H9 (cell line): Measurements from ENCODE around the gene PARP9. TPM values are rescaled to one million over a fixed set of nuclear protein-coding genes. Genes with fewer than 3 reads are reported as not detected.

Experiments
- DNase-seq: peaks from one replicate; pipeline ENCODE4 v3.0.0-alpha.2; 2017
- H2AFZ ChIP-seq: one replicate; pipeline ENCODE4 v1.6.1; 2013; ENCODE audit warnings: mild to moderate bottlenecking, low read length, control low read depth, moderate library complexity
- H2AK5ac ChIP-seq: 2 replicates; pipeline ENCODE4 v1.6.1; 2013; ENCODE audit warnings: low read length, control low read depth, mixed read lengths; ENCODE audit not compliant: insufficient read length
- H2BK120ac ChIP-seq: one replicate; pipeline ENCODE4 v1.6.1; 2013; ENCODE audit warnings: low read depth, mild to moderate bottlenecking, low read length, control low read depth, inconsistent platforms; ENCODE audit not compliant: poor library complexity, severe bottlenecking
- H2BK12ac ChIP-seq: 2 replicates; pipeline ENCODE4 v1.6.1; 2013; ENCODE audit warnings: low read length, control low read depth, mixed read lengths, low read depth; ENCODE audit not compliant: insufficient read length
- H2BK15ac ChIP-seq: 2 replicates; pipeline ENCODE4 v1.6.1; 2013; ENCODE audit warnings: low read depth, low read length, control low read depth
- H2BK20ac ChIP-seq: one replicate; pipeline ENCODE4 v1.6.1; 2013; ENCODE audit warnings: low read depth, mild to moderate bottlenecking, low read length, control low read depth, inconsistent platforms; ENCODE audit not compliant: poor library complexity, severe bottlenecking
- H2BK5ac ChIP-seq: 2 replicates; pipeline ENCODE4 v1.6.1; 2013; ENCODE audit warnings: low read length, control low read depth, mixed read lengths; ENCODE audit not compliant: insufficient read length
- H3K14ac ChIP-seq: 2 replicates; pipeline ENCODE4 v1.6.1; 2013; ENCODE audit warnings: low read length, control low read depth; ENCODE audit not compliant: insufficient read depth
- H3K18ac ChIP-seq: 2 replicates; pipeline ENCODE4 v1.6.1; 2013; ENCODE audit warnings: low read depth, mild to moderate bottlenecking, mixed read lengths, low read length, control low read depth; ENCODE audit not compliant: insufficient read length
- H3K23ac ChIP-seq: 2 replicates; pipeline ENCODE4 v1.6.1; 2013; ENCODE audit warnings: low read length, control low read depth, mixed read lengths, low read depth; ENCODE audit not compliant: insufficient read length
- H3K23me2 ChIP-seq: 2 replicates; pipeline ENCODE4 v1.6.1; 2013; ENCODE audit warnings: low read depth, mild to moderate bottlenecking, mixed read lengths, low read length, control low read depth; ENCODE audit not compliant: insufficient read length, poor library complexity, severe bottlenecking
- H3K27ac ChIP-seq: 2 replicates; pipeline ENCODE4 v1.5.1; 2013; ENCODE audit warnings: low read length, control low read depth, mixed read lengths, low read depth; ENCODE audit not compliant: insufficient read length
- H3K27me3 ChIP-seq: 2 replicates; pipeline ENCODE4 v1.6.1; 2013; ENCODE audit warnings: low read length, control low read depth, inconsistent platforms; ENCODE audit not compliant: insufficient read depth
- H3K4ac ChIP-seq: 2 replicates; pipeline ENCODE4 v1.6.1; 2013; ENCODE audit warnings: low read depth, mild to moderate bottlenecking, control low read depth, inconsistent platforms, low read length, moderate library complexity
- H3K4me1 ChIP-seq: 2 replicates; pipeline ENCODE4 v1.6.1; 2013; ENCODE audit warnings: low read length, control low read depth, inconsistent platforms; ENCODE audit not compliant: insufficient read depth
- H3K4me2 ChIP-seq: 2 replicates; pipeline ENCODE4 v1.6.1; 2013; ENCODE audit warnings: low read length, control low read depth, mixed read lengths; ENCODE audit not compliant: insufficient read length, insufficient read depth
- H3K56ac ChIP-seq: 2 replicates; pipeline ENCODE4 v1.6.1; 2013; ENCODE audit warnings: low read depth, mild to moderate bottlenecking, mixed read lengths, low read length, control low read depth; ENCODE audit not compliant: insufficient read length
- H3K79me1 ChIP-seq: 2 replicates; pipeline ENCODE4 v1.6.1; 2013; ENCODE audit warnings: low read depth, mild to moderate bottlenecking, moderate library complexity, low read length, control low read depth, inconsistent platforms; ENCODE audit not compliant: insufficient read depth, poor library complexity, severe bottlenecking
- H3K79me2 ChIP-seq: 2 replicates; pipeline ENCODE4 v1.6.1; 2013; ENCODE audit warnings: low read length, control low read depth, inconsistent platforms; ENCODE audit not compliant: insufficient read depth
- H3K9ac ChIP-seq: 2 replicates; pipeline ENCODE4 v1.6.1; 2013; ENCODE audit warnings: low read length, control low read depth, mixed read lengths; ENCODE audit not compliant: insufficient read length; ENCODE audit errors: extremely low read depth
- H3K9me3 ChIP-seq: one replicate; pipeline ENCODE4 v1.6.1; 2013; ENCODE audit warnings: low read depth, low read length, inconsistent platforms; ENCODE audit not compliant: control insufficient read depth
- H3T11ph ChIP-seq: one replicate; pipeline ENCODE4 v1.6.1; 2013; ENCODE audit warnings: mild to moderate bottlenecking, low read length, control low read depth, inconsistent platforms
- H4K20me1 ChIP-seq: one replicate; pipeline ENCODE4 v1.6.1; 2013; ENCODE audit not compliant: control insufficient read depth, insufficient read length, insufficient read depth
- H4K5ac ChIP-seq: 2 replicates; pipeline ENCODE4 v1.6.1; 2013; ENCODE audit warnings: low read depth, mild to moderate bottlenecking, mixed read lengths, low read length, control low read depth; ENCODE audit not compliant: insufficient read length
- H4K8ac ChIP-seq: replicated peaks from 2 replicates; pipeline ENCODE4 v1.6.1; 2013; ENCODE audit warnings: low read length, control low read depth, mixed read lengths, low read depth; ENCODE audit not compliant: insufficient read length
- H4K91ac ChIP-seq: 2 replicates; pipeline ENCODE4 v1.6.1; 2013; ENCODE audit warnings: low read depth, mild to moderate bottlenecking, moderate library complexity, mixed read lengths, low read length, control low read depth; ENCODE audit not compliant: insufficient read length
- H3K27ac Mint-ChIP-seq, 3 experiments: 2 replicates in 2 of 3; 3 replicates in 1 of 3; pipeline ENCODE4 v1.8.0; 2020 to 2021; ENCODE audit warnings: mixed read lengths in 3 of 3, mild to moderate bottlenecking in 1 of 3, moderate library complexity in 1 of 3
- H3K27me3 Mint-ChIP-seq: 2 replicates; pipeline ENCODE4 v1.8.0; 2021; ENCODE audit warnings: low read depth, mild to moderate bottlenecking, moderate library complexity, mixed read lengths
- H3K36me3 Mint-ChIP-seq, 3 experiments: 2 replicates in 2 of 3; 3 replicates in 1 of 3; pipeline ENCODE4 v1.8.0; 2020 to 2021; ENCODE audit warnings: low read depth in 3 of 3, mixed read lengths in 3 of 3; ENCODE audit not compliant: insufficient read depth in 1 of 3
- H3K4me1 Mint-ChIP-seq, 2 experiments: 2 replicates each; pipeline ENCODE4 v1.8.0; 2020; ENCODE audit warnings: mixed read lengths in 2 of 2
- H3K4me3 Mint-ChIP-seq, 2 experiments: 2 replicates in 1 of 2; 3 replicates in 1 of 2; pipeline ENCODE4 v1.8.0; 2020 to 2021; ENCODE audit warnings: mild to moderate bottlenecking in 2 of 2, mixed read lengths in 2 of 2, moderate library complexity in 1 of 2
- H3K9me3 Mint-ChIP-seq, 2 experiments: 2 replicates in 1 of 2; 3 replicates in 1 of 2; pipeline ENCODE4 v1.8.0; 2020; ENCODE audit warnings: mild to moderate bottlenecking in 2 of 2, mixed read lengths in 2 of 2, moderate library complexity in 1 of 2
- WGBS: extraction: QIAGEN DNeasy Blood & Tissue Kit; methylation state at CpG from one replicate; pipeline ENCODE4 v1.1.7; 2013; ENCODE audit warnings: missing lambda C conversion rate, low lambda C conversion rate, mixed read lengths; ENCODE audit not compliant: insufficient read length; ENCODE audit errors: extremely low coverage; 5-methylcytosine and 5-hydroxymethylcytosine counted together
- long read RNA-seq: library from polyadenylated mRNA; unstranded; transcript quantifications from one replicate; pipeline ENCODE4 v2.0.0, GENCODE V29; 2020
- total RNA-seq: library from RNA; stranded (reverse); gene quantifications from 2 replicates; pipeline ENCODE4 v1.2.1, GENCODE V29; 2021
- TF ChIP-seq, protein P1 (sequence below): fragments of 200-600 bp; sonication (generic); conservative IDR thresholded peaks from 3 replicates; pipeline ENCODE4 v1.8.0; 2021; ENCODE audit warnings: antibody characterized with exemption, mild to moderate bottlenecking

The PARP9 gene
- 3.4 and 3.9 TPM in 2 replicates for total RNA-seq
- long read RNA-seq, transcript PARP9-205 (11 exons, 3,128 nt): major isoform, 7 of 27 reads
- long read RNA-seq, partial matches to known transcripts: 13 of 27 reads
- long read RNA-seq, other reads (novel, unspliced or antisense): 7 of 27 reads

DNA sequence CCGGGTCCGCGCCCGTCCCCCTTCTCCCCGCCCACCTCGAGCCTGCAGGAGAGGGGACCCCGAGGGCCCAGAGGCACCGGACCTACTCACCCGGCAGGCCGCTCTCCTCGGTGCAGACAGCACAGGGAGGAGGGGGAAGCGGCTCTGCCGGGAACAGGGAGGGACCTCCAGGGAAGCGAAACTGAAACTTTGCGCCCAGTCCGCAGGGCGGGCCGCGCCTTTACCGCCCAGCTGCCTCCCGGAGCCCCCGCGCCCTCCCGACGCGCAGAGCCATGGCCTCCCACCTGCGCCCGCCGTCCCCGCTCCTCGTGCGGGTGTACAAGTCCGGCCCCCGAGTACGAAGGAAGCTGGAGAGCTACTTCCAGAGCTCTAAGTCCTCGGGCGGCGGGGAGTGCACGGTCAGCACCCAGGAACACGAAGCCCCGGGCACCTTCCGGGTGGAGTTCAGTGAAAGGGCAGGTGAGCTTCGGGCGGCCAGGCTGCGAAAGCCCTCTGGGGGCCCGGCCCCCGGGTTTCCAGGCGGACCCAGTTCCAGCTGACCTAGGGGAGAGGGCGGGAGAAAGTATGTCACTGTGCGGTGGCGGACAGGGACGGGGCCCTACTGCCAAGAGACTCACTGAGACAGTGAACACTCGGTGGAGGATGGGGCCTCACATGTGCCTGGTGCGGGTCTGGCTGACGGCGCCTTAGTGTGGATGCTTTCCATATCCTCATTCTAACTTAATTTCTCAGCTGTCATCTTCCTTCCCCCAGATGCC, at the start of gene PARP9, which contains the start of gene DTX3L:
PARP9 (minus strand) TSS at position 146 of the 758 bp plus-strand sequence. CDS start 4,680 bp downstream, outside the sequence.
DTX3L (plus strand) TSS at position 184 of the 758 bp plus-strand sequence; CDS start at position 273, 89 bp downstream.
- peak within 1 kb of the TSS; percentile 58 for H3K4me2 ChIP-seq
- WGBS: no CpG with 5 or more reads among the region's 56 CpGs
- peak within 1 kb of the TSS; percentile 50 for H3K9ac ChIP-seq
- H3T11ph ChIP-seq: no peak within 1 kb of the TSS
- no peak within 1 kb of the TSS for H3K56ac ChIP-seq
- Mint-ChIP-seq H3K36me3 (no peaks in the 10 kb centered on the region; a peak in 1 of 7 replicates), H3K9me3 (no peaks in the 10 kb centered on the region), H3K27ac (peak within 1 kb of the TSS in 1 of 3 experiments; percentile 54; a peak in 1 of 7 replicates), H3K27me3 (peaks cover 3% of the 10 kb centered on the region; the same call in 1 of the 2 replicates), H3K4me3 (peak within 1 kb of the TSS; percentile 71 to 81), H3K4me1 (peaks cover 20 to 28% of the 10 kb centered on the region in 2 experiments)
- H3K27ac ChIP-seq: no peak within 1 kb of the TSS
- H3K79me1 ChIP-seq: no peaks in the 10 kb centered on the region
- H2AK5ac ChIP-seq: no peak within 1 kb of the TSS
- no peak within 1 kb of the TSS for H2BK120ac ChIP-seq
- no peak within 1 kb of the TSS for H2BK5ac ChIP-seq
- H2AFZ ChIP-seq: peak within 1 kb of the TSS; percentile 25
- no peaks in the 10 kb centered on the region for H3K79me2 ChIP-seq
- H3K9me3 ChIP-seq: no peaks in the 10 kb centered on the region
- no peak within 1 kb of the TSS for H3K23ac ChIP-seq
- H4K91ac ChIP-seq: no peak within 1 kb of the TSS
- DNase-seq: peak; percentile 69
- no peak within 1 kb of the TSS for H4K5ac ChIP-seq
- H4K20me1 ChIP-seq: no peaks in the 10 kb centered on the region
- H3K4me1 ChIP-seq: peaks cover 6% of the 10 kb centered on the region
- no peaks in the 10 kb centered on the region for H3K23me2 ChIP-seq
- peak within 1 kb of the TSS; percentile 95 for H3K14ac ChIP-seq
- no peak within 1 kb of the TSS for H2BK12ac ChIP-seq
- H3K27me3 ChIP-seq: no peaks in the 10 kb centered on the region
- no peak within 1 kb of the TSS for H4K8ac ChIP-seq
- H2BK15ac ChIP-seq: no peak within 1 kb of the TSS
- H2BK20ac ChIP-seq: no peak within 1 kb of the TSS
- no peak within 1 kb of the TSS for H3K4ac ChIP-seq
- TF ChIP-seq, protein P1, sequence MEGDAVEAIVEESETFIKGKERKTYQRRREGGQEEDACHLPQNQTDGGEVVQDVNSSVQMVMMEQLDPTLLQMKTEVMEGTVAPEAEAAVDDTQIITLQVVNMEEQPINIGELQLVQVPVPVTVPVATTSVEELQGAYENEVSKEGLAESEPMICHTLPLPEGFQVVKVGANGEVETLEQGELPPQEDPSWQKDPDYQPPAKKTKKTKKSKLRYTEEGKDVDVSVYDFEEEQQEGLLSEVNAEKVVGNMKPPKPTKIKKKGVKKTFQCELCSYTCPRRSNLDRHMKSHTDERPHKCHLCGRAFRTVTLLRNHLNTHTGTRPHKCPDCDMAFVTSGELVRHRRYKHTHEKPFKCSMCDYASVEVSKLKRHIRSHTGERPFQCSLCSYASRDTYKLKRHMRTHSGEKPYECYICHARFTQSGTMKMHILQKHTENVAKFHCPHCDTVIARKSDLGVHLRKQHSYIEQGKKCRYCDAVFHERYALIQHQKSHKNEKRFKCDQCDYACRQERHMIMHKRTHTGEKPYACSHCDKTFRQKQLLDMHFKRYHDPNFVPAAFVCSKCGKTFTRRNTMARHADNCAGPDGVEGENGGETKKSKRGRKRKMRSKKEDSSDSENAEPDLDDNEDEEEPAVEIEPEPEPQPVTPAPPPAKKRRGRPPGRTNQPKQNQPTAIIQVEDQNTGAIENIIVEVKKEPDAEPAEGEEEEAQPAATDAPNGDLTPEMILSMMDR: no peak
- H3K18ac ChIP-seq: peak within 1 kb of the TSS; percentile 65
